HK-2 (cell line): Measurements from ENCODE around the gene ASPHD2.

Experiments
- DNase-seq: peaks from one replicate; pipeline ENCODE4 v3.0.0-alpha.2; 2018; ENCODE audit not compliant: unreplicated experiment

Gene ASPHD2

GRCh38 chr22:26446808-26447515 is 17.9 kb downstream of the ASPHD2 start:
- DNase-seq, result no peak

GRCh38 chr22:26447584-26448329 is 18.7 kb downstream of the ASPHD2 start:
- no peak for DNase-seq

- DNase-seq, result no peak
Measured at GRCh38 chr22:26448334-26448733, 19.3 kb downstream of the ASPHD2 start.

DNA sequence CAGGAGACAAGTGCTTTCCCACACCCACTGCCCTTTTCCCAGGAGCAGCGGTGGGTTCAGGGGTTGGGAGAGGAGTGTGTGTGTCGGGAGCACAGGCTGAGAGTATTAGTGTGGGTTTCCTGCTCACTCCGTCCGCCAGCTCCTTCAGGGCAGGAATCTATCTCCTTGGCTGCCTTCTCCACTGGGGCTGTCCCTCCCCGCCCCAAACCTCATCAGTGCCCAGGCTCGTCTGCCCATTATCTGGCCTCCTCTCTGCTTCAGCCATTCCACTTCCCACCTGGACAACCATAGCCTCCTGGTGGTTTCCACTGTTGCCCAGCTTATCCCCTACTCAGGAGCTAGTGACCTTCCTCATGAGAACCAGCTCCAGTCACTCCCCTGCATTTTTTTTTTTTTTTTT is 19.9 kb downstream of the ASPHD2 start:
- no peak for DNase-seq

GRCh38 chr22:26450453-26451185 is 21.6 kb downstream of the ASPHD2 start:
- DNase-seq, result no peak

- DNase-seq, result no peak
Measured at GRCh38 chr22:26452236-26453016, 23.4 kb downstream of the ASPHD2 start.

DNA sequence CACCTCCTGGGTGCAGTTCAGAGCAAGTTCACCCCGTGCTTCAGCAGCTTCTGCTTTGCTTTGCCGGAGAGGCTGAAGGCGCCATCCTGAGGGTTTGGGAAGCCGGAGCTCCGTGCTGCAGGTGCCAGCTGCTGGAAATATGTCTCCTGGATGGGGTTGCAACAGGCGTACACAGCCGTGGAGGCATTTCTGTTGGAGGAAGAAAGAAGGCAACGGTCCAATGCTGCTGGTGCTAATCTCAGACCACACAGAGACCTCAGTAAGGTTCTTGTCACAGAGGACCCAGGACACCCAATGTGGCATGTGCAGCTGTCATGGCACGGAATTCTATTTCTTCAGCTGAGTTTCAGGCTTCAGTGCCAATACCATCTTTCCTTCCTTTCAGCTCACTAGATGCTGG is 24.2 kb downstream of the ASPHD2 start:
- no peak for DNase-seq

DNA sequence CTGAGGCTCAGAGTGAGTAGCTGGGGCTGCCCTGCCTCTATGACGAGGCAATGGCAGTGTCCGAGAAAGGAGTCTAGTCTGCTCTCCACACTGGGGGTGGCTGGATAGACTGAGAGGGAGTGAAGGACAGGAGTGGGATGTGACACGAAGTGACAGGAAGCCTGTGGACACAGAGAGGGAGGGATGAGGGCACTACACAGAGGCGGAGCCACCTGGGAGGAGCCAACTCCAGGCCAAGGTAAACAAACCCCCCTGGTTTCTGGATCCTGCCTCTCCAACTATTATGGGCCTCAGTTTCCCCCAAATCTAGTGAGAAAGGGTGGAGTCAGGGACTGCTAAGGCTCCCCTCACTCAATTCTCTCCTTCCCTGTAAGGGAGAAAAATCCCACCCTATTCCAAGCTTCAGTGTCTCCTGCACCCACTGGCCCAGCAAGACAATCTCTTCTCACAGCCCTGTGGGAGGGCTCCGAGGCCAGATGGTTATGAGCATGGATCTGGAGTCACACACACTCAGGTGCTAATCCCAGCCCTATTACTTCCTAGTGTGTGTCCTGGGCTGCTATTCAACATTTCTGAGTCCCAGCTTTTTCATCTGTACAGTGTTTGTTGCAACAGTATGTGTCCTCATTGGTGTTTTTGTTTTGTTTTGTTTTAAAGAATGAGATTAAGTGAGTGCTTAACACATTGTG is 24.9 kb downstream of the ASPHD2 start:
- DNase-seq, result no peak

DNA sequence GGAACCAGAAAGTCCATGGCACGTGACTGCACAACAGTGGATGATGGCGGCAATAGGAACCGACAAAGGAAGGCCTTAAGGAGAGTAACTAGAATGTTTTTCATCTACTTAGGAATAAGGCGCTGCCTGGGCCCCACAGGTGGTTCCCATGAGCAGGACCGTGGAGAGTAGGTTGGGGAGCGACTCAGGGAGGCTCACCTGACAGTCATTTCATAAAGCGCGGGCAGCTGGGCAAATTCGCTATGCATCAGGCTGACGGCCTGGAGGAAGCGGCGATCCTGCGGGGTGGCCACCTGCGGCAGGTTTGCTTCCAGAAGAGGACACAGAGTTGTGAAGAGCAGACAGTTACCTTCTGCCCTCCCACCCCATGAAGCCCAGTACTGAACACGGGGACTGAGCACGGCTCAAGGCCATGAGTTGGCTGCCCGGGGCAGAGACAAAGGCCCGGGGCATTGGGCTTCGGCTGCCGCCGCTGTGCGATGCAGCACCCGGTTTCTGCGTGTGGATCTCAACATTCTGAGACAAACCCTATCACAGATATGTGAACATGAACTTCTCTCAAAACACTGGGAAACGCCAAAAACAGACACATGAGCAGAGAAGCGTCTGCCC is 28.7 kb downstream of the ASPHD2 start:
- no peak for DNase-seq

DNA sequence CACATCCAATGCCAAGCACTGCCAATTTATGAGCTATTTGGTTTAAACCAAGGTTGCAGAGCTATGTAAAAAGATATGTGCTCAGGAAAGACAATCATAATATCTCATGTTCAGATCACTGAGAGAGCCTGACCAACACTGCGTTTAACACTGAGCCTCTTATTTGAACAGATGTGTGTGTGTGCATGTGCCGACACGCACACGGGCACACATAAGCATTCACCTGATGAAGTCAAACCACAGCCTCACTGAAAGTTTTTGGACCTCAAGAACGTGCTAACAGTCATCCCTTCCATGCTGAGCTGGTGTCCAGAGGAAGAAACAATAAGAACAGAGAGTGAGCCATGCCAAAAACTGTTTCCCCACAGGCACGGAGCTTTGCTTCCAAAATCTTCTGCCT is 31.1 kb downstream of the ASPHD2 start:
- no peak for DNase-seq

DNA sequence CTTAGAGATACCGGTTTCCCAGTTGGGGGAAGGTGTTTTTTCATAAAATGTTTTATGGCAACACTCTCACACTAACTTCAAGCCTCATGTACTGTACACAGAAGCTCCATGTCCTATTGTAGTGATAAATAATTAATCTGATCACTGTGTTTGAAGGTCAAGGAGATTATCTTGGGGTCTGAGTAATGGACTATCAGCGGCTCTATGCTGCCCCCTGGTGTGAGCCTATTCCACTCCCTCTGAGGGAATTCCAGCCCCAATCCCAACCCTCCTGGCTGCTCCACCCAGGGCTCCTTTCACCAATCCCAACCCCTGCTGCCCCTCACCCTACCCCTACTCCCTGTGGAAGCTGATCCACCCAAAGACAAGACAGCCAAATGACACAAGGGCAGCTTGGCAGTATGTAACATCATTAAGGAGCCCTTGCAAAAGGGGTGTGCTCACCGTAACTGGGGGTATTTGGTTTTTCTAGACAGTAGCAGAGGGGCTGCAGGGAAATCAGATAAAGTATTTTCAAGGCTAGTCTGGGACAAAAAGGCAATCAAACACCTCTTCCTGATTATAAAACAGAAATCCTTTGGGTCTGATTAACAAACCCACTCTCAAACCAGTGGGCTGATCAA is 32.2 kb downstream of the ASPHD2 start:
- DNase-seq, result peak; percentile 65

DNA sequence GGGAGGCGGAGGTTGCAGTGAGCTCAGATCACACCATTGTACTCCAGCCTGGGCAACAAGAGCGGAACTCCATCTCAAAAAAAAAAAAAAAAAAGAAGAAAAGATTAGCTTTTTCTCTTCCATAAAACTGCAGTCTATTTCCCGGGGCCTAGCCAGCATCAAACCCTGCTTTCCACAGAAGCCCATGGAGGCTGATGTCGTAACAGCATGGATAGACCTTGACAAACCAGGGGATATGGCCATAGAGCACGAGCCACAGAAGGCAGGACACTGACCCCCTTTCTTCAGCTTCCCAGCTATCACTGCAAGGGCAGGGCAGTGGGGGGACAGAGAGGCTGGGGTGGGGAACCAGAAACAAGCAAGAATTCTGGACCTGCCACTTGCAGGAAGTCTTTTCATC is 33.0 kb downstream of the ASPHD2 start:
- no peak for DNase-seq

DNA sequence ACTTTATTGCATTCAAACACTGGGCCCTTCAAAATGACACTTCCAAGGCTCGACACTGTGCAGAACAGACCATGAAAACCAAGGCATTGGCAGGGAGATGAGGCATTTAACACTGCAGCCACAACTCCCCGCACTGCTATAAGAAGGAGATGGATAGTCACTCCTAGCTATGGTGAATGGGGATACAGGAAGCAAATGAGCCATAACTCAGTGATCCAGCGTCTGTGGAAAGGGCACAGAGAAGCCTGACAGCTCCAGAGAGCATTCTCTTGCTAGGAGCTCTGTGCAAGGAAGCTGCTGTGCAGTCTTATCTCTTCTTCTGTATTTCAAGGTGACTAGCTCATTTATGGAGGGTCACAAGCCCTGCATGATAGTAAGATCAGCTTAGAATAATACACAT is 33.6 kb downstream of the ASPHD2 start:
- DNase-seq, result no peak

DNA sequence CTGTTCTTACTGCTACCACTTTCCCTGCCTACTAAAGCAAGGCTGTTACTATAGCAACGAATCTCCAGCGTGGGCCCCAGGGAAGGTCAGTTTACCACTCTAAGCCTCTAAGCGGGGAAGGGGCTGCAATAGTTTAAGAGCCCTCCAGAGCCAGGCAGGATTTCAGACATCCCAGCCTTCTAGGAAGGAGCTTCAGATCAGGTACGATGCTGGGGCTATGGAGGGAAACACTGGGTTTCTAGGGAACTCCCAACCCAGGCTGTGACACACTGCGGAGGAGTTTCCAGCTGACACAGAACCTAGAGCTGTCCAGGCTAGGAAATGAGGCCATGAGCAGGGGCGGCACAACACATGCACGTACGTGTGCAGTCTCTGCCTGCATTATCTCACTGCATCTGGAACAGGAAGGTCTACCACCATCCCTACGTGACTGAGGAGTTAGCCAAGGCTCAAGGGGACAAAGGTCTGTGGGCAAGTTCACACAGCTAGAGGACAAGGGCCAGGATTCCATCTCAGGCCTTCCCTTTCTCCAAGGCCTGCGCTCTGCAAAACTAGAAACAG is 34.1 kb downstream of the ASPHD2 start:
- DNase-seq, result no peak

DNA sequence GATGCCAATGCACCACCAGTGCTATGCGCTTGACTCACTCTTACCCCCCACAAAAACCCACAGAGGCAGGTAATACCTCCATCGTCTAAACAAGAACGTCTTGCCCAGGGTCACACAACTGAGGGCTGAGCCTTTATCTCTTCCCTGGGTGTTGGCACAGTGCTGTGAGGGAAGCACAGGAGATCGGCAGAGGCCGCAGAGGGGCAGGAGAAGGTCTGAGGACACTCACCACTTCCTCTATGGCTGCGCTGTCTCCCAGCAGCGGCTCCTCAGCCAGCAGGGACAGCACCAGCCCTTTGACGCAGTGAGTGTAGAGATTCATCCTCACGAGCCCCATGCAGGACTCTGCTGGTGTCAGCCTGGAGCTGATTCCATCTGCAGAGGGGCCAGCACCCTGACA is 34.6 kb downstream of the ASPHD2 start:
- no peak for DNase-seq

- no peak for DNase-seq
Measured at GRCh38 chr22:26464312-26464711, 35.3 kb downstream of the ASPHD2 start.

DNA sequence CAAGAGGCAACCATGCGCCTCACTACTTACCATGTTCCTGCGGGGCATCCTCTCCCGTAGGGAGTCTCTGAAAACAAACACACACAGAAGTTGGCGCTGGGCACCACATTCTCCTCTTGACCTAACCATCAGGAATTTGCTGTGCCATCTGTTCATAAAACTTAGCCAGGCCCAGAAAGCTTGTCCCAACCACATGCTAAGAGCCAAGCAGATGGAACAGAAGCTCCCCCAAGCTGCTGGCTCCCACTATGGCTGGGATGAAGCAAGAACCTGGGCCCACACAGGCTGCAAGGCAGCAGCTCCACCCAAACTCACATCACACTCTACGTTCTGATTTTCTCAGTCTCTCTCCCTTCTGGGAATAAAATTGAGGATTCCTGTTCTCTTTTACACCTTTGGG is 37.1 kb downstream of the ASPHD2 start:
- DNase-seq, result no peak

DNA sequence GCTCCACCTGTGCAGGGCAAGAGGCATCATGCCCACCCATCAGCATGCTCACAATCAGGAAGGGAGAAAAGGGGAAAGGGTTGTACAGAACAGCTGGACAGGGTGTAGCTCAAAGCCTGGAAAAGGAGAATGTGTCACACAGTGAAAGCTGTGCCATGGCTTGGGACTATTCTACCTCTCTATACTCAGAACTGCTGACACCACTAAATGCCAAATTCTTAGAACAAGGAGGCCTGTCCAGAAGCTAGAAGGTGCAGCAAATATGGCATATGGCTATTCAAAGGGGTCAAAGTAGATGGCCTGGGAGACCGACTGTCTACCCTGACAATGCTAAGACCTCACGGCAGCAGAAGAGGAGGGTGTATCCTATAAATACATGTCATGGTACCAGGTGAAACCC is 41.7 kb downstream of the ASPHD2 start:
- DNase-seq, result no peak

- DNase-seq, result peak; percentile 82
Measured at GRCh38 chr22:26471522-26471921, 42.5 kb downstream of the ASPHD2 start.

- DNase-seq, result no peak
Measured at GRCh38 chr22:26474682-26475081, 45.6 kb downstream of the ASPHD2 start.
